Natural killer cell (primary cell): ENCODE results near the gene TWIST1. TPM values are rescaled to one million over a fixed set of nuclear protein-coding genes. Genes with fewer than 3 reads are reported as not detected.

Source experiments
- ATAC-seq, 3 donors: fragments of 150-1000 bp in 2 of 3; fragments of 200-7000 bp in 1 of 3; cut with Tn5 transposase; 1 replicate in 1 of 3; 2 replicates in 2 of 3; pipeline ENCODE4 v1.10.0; 2021; ENCODE audit warnings: mild to moderate bottlenecking in 2 of 3, moderate library complexity in 2 of 3
- DNase-seq, 2 donors: peaks; one replicate each; pipeline versions ENCODE4 v3.0.0 to v3.0.0-alpha.2; 2013 to 2021; ENCODE audit warnings: mixed read lengths in 1 of 2
- H3K27ac ChIP-seq: one replicate; pipeline ENCODE4 v1.5.1; 2013; ENCODE audit warnings: mild to moderate bottlenecking, low read length
- H3K27me3 ChIP-seq: one replicate; pipeline ENCODE4 v1.6.1; 2013; ENCODE audit warnings: low read length; ENCODE audit not compliant: control insufficient read depth, insufficient read depth
- H3K36me3 ChIP-seq: one replicate; pipeline ENCODE4 v1.6.1; 2013; ENCODE audit warnings: low read length; ENCODE audit not compliant: control insufficient read depth, insufficient read depth
- H3K4me1 ChIP-seq: one replicate; pipeline ENCODE4 v1.6.1; 2013; ENCODE audit warnings: low read length; ENCODE audit not compliant: control insufficient read depth, insufficient read depth
- H3K4me3 ChIP-seq: one replicate; pipeline ENCODE4 v1.5.1; 2013; ENCODE audit warnings: low read length
- H3K9me3 ChIP-seq: one replicate; pipeline ENCODE4 v1.6.1; 2013; ENCODE audit warnings: low read length; ENCODE audit not compliant: control insufficient read depth, insufficient read depth
- H3K27ac Mint-ChIP-seq, 2 donors: one replicate each; pipeline ENCODE4 v1.8.0; 2022; ENCODE audit warnings: mild to moderate bottlenecking in 2 of 2, mixed read lengths in 2 of 2, moderate library complexity in 1 of 2
- H3K27me3 Mint-ChIP-seq, 2 donors: one replicate each; pipeline ENCODE4 v1.8.0; 2022; ENCODE audit warnings: low read depth in 2 of 2, mixed read lengths in 2 of 2
- H3K36me3 Mint-ChIP-seq: one replicate; pipeline ENCODE4 v1.8.0; 2022; ENCODE audit warnings: mixed read lengths
- H3K4me1 Mint-ChIP-seq, 2 donors: one replicate each; pipeline ENCODE4 v1.8.0; 2022; ENCODE audit warnings: mixed read lengths in 2 of 2
- H3K4me3 Mint-ChIP-seq: one replicate; pipeline ENCODE4 v1.8.0; 2022; ENCODE audit warnings: mild to moderate bottlenecking, moderate library complexity, mixed read lengths
- H3K9me3 Mint-ChIP-seq, 2 donors: one replicate each; pipeline ENCODE4 v1.8.0; 2022; ENCODE audit warnings: mixed read lengths in 2 of 2
- CTCF ChIP-seq: fragments of 200-600 bp; IDR thresholded peaks from one replicate; pipeline ENCODE4 v1.8.0; 2022; ENCODE audit warnings: antibody characterized with exemption
- WGBS: methylation state at CpG from one replicate; pipeline ENCODE4 v1.1.7; 2013; ENCODE audit warnings: missing lambda C conversion rate; ENCODE audit not compliant: insufficient coverage; 5-methylcytosine and 5-hydroxymethylcytosine counted together
- intact Hi-C: fragments of 100-400 bp; cut with micrococcal nuclease; formaldehyde crosslinking; loops from one replicate; pipeline ENCODE4 v1.14.2; 2022
- total RNA-seq, 4 donors: library from RNA; stranded (reverse); fragments of 120-200 nt in 1 of 4; gene quantifications; one replicate each; pipeline versions ENCODE4 v1.2.3 to v1.2.4, GENCODE V29; 2013 to 2022

Gene TWIST1
- total RNA-seq, 3 donors from 2014 or later (not counting 1 experiment from before 2014, with no cell fraction given): not detected

GRCh38 chr7:19107081-19107355 lies 10.4 kb downstream of the TWIST1 start:
- TF ChIP-seq CTCF: no peak
- H3K27me3 ChIP-seq: peaks cover 53% of the 10 kb centered on the region
- 4% methylated on average over 6 of the region's 6 CpGs for WGBS
- Mint-ChIP-seq H3K27ac (no peak overlapping the region), H3K4me3 (no peak overlapping the region), H3K4me1 (no peaks in the 10 kb centered on the region), H3K36me3 (peaks cover 11% of the 10 kb centered on the region), H3K9me3 (peaks cover 0 to 2% of the 10 kb centered on the region in 2 donors), H3K27me3 (peaks cover 77 to 92% of the 10 kb centered on the region in 2 donors)
- H3K4me3 ChIP-seq: no peak overlapping the region
- no peak overlapping the region for H3K27ac ChIP-seq
- H3K9me3 ChIP-seq: no peaks in the 10 kb centered on the region
- ATAC-seq (no peak), DNase-seq (no peak)
- intact Hi-C loops: no loop called here
- H3K36me3 ChIP-seq: no peaks in the 10 kb centered on the region
- peaks cover 22% of the 10 kb centered on the region for H3K4me1 ChIP-seq

GRCh38 chr7:19106241-19107080 lies 11.0 kb downstream of the TWIST1 start:
- intact Hi-C loops: no loop called here
- no peak for DNase-seq
- H3K4me3 Mint-ChIP-seq: no peak overlapping the region

GRCh38 chr7:19105546-19105945 lies 11.9 kb downstream of the TWIST1 start:
- no peaks in the 10 kb centered on the region for H3K36me3 ChIP-seq
- H3K4me3 ChIP-seq: no peak overlapping the region
- peaks cover 22% of the 10 kb centered on the region for H3K4me1 ChIP-seq
- intact Hi-C loops: no loop called here
- Mint-ChIP-seq H3K27me3 (peaks cover 63 to 77% of the 10 kb centered on the region in 2 donors), H3K4me3 (no peak overlapping the region), H3K36me3 (peaks cover 11% of the 10 kb centered on the region), H3K9me3 (no peaks in the 10 kb centered on the region), H3K4me1 (no peaks in the 10 kb centered on the region), H3K27ac (no peak overlapping the region)
- H3K27me3 ChIP-seq: peaks cover 46% of the 10 kb centered on the region
- TF ChIP-seq CTCF: no peak
- H3K9me3 ChIP-seq: no peaks in the 10 kb centered on the region
- WGBS: 7% methylated on average over 3 of the region's 4 CpGs
- DNase-seq (no peak), ATAC-seq (no peak)
- H3K27ac ChIP-seq: no peak overlapping the region

More at GRCh38 chr7:19106241-19107080, 11.0 kb downstream of the TWIST1 start:
- H3K36me3 ChIP-seq: no peaks in the 10 kb centered on the region
- Mint-ChIP-seq H3K9me3 (peaks cover 0 to 2% of the 10 kb centered on the region in 2 donors), H3K27ac (no peak overlapping the region), H3K4me1 (no peaks in the 10 kb centered on the region), H3K27me3 (peaks cover 72 to 86% of the 10 kb centered on the region in 2 donors), H3K36me3 (peaks cover 11% of the 10 kb centered on the region)
- no peak overlapping the region for H3K27ac ChIP-seq
- no peak for TF ChIP-seq CTCF
- no peak for ATAC-seq
- WGBS: 9% methylated on average over 49 of the region's 49 CpGs
- H3K9me3 ChIP-seq: no peaks in the 10 kb centered on the region
- peaks cover 22% of the 10 kb centered on the region for H3K4me1 ChIP-seq
- H3K4me3 ChIP-seq: no peak overlapping the region
- peaks cover 51% of the 10 kb centered on the region for H3K27me3 ChIP-seq

GRCh38 chr7:19104811-19105210 lies 12.6 kb downstream of the TWIST1 start:
- no peak for DNase-seq
- no peak overlapping the region for H3K27ac Mint-ChIP-seq
- intact Hi-C loops: no loop called here

More at GRCh38 chr7:19104811-19105210, 12.6 kb downstream of the TWIST1 start:
- Histone ChIP-seq H3K4me1 (peaks cover 22% of the 10 kb centered on the region), H3K9me3 (no peaks in the 10 kb centered on the region), H3K27me3 (peaks cover 43% of the 10 kb centered on the region), H3K4me3 (no peak overlapping the region), H3K36me3 (no peaks in the 10 kb centered on the region), H3K27ac (no peak overlapping the region)
- WGBS: 31% methylated on average over 3 of the region's 4 CpGs
- ATAC-seq: no peak
- no peak overlapping the region for H3K4me3 Mint-ChIP-seq
- H3K27me3 Mint-ChIP-seq: peaks cover 60 to 69% of the 10 kb centered on the region in 2 donors
- no peak for TF ChIP-seq CTCF
- H3K4me1 Mint-ChIP-seq: no peaks in the 10 kb centered on the region
- H3K36me3 Mint-ChIP-seq: peaks cover 11% of the 10 kb centered on the region
- H3K9me3 Mint-ChIP-seq: no peaks in the 10 kb centered on the region
